Skin epidermis (tissue), 12 donors: ENCODE measurements around the gene WIZ.

ENCODE experiments used
- H3K27ac ChIP-seq, 21 experiments: fragments of 200-600 bp; sonication (generic) in 11 of 21; one replicate each; pipeline ENCODE4 v1.5.0; 2020; ENCODE audit warnings: mild to moderate bottlenecking in 3 of 21, inconsistent platforms in 2 of 21, moderate library complexity in 2 of 21
- H3K4me3 ChIP-seq, 7 experiments: fragments of 200-600 bp; sonication (generic) in 2 of 7; one replicate each; pipeline ENCODE4 v1.5.0; 2020; ENCODE audit warnings: inconsistent platforms in 2 of 7, mild to moderate bottlenecking in 2 of 7, moderate library complexity in 1 of 7

The WIZ gene

DNA sequence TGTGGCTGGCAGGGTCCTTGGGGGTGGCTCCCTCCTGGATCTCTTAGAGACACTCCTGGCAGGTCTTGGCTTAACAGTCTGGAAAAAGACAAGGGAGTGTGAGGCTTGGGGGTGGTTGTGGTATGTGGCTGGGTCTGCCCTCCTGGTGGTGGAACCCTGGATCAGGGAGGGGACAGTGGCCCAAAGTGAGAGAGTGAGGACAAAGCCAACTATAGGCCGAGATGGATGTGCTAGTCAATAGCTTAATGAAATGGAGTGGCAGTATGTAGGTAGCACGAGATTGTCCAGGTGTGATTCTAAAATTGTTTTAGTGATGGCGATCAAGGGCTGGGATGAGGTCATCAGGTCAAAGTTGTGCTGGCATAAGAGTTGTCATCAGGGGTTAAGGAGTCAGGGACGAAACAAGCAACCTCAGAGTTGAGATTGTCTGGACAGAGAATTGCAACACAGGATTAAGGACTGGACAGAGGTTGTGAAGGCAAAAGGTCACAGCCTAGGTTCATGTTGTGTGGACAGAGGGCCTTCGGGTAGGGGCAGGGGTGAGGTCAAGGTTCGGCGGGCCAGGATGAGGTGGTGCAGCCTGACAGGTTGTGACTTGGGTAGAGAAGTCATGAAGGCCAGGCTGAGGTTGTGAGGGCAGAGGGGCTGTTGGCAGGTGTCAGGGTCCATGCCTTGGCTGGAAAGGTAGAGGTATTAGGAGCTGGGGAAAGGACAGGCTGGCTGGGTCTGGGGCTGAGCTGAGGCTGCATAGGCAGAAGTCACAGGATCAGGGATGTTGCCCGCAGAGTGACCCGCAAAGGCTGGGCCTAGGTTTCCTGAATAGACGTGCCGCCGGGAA, 19.1 kb upstream of the WIZ start:
- peak overlapping the region in 2 of 21 experiments; percentile 9 to 37 for H3K27ac ChIP-seq
- H3K4me3 ChIP-seq: peak overlapping the region in 3 of 7 experiments; percentile 6 to 30 (median 9)

DNA sequence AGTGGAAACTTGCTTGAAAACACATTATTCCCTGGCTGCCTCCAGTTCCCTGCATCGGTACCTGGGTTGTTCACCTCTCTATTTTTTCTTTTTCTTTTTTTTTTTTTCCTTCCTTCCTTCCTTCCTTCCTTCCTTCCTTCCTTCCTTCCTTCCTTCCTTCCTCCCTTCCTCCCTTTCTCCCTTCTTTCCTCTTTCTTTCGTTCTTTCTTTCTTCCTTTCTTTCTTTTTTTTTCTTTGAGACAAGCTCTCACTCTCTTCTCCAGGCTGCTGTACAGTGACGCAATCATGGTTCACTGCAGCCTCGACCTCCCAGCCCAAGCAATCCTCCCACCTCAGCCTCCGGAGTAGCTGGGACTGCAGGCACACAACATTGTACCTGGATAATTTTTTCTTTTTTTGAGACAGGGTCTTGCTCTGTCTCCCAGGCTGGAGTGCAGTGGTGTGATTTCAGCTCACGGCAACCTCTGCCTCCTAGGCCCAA, 18.0 kb upstream of the WIZ start:
- Histone ChIP-seq H3K4me3 (no peak overlapping the region), H3K27ac (peak overlapping the region in 3 of 21 experiments; percentile 6 to 99 (median 59))

DNA sequence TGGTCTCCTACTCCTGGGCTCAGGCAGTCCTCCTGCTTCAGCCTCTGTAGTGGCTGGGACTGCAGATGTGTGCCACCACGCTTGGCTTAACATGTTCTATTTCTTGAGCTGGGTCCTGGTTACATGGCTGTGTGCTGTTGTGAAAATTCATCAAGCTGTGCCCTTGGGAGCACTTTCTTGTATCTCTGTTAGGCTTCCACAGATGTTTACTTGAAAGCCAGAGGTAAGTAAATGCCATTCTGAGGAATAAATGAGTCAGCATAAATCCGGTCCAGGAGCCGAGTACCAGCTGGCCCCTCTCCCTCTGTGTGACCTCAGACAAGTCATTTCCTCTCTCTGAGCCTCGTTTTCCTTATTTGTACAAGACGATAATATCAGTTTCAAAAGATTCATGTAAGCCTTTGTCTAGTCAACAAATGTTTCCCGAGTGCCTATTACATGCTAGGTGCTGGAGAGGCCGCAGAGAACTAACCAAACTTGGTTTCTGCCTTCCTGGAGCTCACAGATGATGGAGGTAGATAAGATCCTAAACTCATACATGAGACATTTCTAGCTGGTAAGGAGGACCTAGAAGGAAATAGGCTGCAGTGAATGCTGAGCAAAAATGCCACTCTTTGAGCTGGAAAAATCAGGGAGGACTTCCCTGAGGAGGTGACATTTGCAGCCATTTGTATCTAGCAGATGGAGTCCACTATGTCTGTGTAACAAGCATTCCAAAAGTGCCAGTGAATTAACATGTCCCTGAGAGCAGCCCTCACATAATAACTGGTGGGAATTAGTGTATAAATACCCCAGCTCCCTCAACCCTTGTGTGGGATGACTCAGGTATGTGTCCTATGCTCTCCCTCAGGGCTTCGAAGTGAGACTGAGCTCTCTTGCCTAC, 17.3 kb upstream of the WIZ start:
- Histone ChIP-seq H3K4me3 (no peak overlapping the region), H3K27ac (peak overlapping the region in 8 of 21 experiments; percentile 6 to 99 (median 58))

DNA sequence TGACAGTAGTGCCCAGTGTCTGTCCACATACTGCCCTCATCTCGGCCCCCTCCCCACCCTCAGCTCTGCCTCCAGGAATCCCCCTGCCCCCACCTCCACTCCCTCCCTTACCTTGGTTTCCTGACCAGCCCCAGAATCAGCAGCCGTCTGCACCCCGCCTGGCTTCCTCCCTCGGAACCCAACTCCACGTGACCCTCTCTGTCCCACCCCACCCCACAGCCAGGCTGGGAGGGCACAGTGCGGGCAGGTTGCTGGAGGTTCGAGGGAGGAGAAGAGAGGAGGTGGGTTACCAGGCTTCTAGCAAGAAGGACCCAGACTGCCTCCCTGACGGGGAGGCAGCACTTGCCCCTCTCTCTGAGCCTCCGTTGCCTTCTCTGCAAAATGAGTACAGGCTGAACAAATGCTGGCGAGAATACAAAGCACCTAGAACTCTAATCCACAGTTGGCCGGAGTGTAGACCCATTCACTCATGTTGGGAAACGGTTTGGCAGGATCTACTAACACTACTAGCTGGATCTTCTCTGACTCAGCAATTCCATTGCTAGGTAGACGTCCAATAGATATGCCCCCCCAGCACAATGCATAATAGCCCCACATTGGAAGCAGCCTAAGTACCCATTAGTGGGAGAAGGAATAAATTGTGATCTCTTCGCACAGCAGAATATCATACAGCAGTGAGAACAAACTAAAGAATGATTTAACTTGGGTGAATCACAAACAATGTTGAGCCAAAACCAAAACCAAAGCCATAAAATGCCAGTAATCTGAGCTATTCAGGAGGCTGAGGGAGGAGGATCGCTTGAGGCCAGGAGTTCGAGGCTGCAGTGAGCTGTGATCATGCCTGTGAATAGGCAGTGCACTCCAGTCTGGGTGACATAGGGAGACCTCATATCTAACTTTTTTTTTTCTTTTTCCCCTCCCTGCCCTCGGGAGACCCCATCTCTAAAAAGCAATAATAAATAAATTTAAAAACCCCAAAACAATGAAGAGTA, 14.9 kb upstream of the WIZ start, which contains the start of gene RASAL3:
Gene RASAL3 (minus strand): TSS at position 151 of the 992 bp plus-strand sequence. CDS start 186 bp downstream, outside the sequence.
- Histone ChIP-seq H3K4me3 (peak within 1 kb of the TSS; percentile 36 to 50 (median 43)), H3K27ac (peak within 1 kb of the TSS; percentile 35 to 99 (median 82))

DNA sequence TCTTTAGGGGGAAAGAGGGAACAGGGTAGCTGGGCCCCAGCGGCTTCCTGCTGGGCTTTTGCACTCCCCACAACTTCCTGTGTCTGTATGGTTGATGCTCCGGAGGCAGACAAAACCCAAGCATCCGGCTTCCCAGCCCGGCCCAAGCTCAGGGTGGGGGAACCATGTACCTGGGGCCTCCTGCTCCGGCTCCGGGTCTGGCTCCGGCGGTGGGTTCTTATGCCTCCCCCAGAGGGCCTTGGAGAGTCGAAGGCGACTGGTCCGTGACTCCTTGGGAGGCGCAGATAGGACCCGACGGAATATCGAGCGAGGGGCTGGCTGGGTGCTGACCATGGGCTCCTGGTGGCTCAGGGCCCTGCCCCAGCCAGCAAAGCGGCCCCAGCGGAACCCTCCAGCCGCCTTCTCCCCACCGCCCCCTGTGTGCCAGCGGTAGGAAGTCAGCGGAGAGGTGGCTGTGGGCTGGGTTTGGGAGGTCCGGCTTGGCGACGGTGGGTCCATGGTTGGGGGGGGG, 14.2 kb upstream of the WIZ start:
- H3K27ac ChIP-seq: peak overlapping the region; percentile 35 to 99 (median 82)
- peak overlapping the region; percentile 36 to 50 (median 43) for H3K4me3 ChIP-seq

DNA sequence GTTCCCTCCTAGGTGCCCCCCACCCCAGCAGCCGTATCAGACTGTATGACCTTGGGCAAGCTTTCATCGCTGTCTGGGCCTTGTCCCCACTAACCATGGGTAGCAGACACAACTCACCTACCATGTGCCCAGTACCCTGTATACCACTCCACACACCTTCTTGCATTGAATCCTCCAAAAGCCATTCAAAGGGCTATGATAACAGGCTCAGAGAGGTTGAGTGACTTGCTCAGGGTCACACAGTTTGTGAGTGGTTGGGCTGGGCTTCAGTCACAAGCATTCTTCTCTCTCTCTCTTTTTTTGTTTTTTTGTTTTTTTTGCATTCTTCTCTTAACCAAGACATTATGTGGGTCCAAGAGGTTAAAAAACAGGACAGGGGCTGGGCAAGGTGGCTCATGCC, 11.9 kb upstream of the WIZ start:
- Histone ChIP-seq H3K27ac (peak overlapping the region in 3 of 21 experiments; percentile 10 to 54 (median 35)), H3K4me3 (no peak overlapping the region)

DNA sequence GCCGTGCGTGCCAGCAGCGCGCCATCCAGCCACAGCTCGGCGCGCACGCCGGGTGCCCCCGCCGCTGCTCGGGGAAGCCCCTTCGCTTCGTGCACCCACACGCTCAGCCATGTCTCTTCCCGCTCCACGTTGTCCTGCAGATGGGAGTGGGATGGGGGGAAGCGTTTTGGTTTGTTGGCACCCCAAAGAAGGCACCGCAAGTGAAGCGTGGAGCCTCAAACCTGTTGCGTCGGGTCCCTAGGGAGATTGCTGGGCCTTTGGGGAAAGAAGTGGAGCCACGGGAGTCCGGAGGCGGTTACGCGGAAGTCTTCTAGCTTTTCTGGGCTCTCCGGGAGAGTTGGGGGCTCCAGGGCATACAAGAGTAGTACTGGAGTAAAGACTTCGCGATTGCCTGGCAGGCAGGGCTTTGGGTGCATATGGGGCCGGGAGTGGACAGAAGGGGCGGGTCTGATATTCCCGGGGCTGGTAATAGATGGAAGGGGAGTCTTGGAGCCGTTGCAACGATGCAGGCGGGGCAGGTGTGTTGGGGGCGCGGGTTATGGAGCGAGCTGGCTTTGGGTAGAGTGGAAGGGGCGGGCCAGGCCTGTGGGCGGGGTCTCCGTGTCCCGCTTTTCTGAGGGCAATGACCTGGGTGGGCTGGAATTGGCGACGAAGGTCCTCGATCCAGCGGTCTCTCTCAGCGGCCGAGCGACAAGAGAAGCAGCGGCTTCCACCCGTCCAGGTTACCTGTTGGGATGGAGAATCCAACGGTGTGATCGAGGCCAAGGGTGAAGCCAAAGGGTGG, 8.1 kb upstream of the WIZ start:
- Histone ChIP-seq H3K27ac (no peak overlapping the region), H3K4me3 (peak overlapping the region in 2 of 7 experiments; percentile 12 to 31)

DNA sequence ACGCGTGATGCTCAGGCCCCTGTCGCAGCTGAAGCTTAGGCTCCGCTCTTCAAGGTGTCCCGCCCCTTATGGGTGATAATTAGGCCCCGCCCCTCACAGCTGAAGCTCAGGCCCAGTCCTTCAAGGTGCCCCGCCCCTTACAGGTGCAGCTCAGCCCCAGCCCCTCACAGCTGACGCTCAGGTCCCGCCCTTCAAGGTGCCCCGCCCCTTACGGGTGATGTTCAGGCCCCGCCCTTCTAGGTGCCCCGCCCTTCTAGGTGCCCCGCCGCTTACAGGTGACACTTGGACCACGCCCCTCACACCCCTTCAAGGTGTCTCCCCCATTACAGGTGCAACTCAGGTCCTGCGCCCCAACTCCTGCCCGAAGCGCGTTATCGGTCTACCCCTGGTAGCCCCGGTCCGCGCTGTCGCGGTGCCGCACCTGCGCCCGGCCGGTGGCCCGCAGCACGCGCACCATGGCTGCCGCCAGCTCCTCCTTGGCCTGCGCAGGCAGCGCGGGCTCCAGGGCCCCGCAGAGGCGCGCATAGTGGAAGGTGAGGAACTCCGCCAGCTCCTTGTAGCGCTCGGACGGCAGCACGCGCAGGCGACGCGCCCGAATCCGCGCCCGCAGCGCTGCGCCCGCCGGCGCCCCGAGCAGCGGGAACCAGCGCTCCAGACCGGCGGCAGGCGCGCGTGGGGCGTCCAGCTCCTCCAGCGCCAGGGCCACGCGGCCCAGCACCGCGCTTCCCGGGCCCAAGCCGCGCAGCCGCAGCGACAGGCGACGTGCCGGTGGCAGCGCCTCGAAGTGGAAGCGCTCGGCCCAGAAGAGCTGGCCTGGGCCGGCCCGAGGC, 7.3 kb upstream of the WIZ start:
- Histone ChIP-seq H3K27ac (no peak overlapping the region), H3K4me3 (peak overlapping the region in 5 of 7 experiments; percentile 3 to 31 (median 9))

DNA sequence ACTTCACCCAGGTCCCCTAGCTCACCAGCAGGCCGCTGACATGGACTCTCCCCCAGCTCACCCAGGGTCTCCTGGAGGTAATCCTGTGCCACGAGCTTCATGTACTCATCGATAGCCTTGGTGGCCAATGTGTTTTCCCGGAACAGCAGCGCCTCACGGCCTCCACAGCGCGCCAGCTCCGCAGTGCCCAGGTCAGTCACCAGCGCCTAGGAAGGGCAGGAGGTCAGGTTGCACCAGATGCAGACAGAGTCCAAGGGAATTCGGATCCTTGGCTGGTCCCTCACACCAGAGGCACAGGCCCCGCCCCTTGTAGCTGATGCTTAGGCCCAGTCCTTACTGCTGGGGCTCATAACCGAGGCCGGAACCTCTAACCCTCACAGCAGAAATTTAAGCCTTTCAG, 6.7 kb upstream of the WIZ start:
- H3K4me3 ChIP-seq: no peak overlapping the region
- H3K27ac ChIP-seq: no peak overlapping the region

DNA sequence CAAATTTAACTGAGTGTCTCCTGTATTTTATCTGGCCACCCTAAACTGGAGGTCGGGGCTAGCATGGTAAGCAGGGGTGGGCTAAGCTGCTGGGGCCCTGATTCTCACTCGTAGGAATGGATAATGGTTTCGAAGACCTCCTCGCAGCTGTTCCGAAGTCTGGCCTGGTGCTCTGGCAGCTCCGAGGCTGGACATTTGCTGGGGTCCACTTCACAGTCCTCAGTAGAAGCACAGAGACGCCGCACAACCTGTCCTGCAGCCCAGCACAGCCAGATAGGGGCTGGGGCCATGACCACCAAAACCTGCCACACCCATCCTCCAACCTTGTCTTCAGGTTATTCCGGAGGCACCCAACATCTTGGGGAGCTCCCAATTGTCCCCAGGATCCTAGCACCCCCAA, 6.2 kb upstream of the WIZ start:
- Histone ChIP-seq H3K4me3 (no peak overlapping the region), H3K27ac (no peak overlapping the region)

DNA sequence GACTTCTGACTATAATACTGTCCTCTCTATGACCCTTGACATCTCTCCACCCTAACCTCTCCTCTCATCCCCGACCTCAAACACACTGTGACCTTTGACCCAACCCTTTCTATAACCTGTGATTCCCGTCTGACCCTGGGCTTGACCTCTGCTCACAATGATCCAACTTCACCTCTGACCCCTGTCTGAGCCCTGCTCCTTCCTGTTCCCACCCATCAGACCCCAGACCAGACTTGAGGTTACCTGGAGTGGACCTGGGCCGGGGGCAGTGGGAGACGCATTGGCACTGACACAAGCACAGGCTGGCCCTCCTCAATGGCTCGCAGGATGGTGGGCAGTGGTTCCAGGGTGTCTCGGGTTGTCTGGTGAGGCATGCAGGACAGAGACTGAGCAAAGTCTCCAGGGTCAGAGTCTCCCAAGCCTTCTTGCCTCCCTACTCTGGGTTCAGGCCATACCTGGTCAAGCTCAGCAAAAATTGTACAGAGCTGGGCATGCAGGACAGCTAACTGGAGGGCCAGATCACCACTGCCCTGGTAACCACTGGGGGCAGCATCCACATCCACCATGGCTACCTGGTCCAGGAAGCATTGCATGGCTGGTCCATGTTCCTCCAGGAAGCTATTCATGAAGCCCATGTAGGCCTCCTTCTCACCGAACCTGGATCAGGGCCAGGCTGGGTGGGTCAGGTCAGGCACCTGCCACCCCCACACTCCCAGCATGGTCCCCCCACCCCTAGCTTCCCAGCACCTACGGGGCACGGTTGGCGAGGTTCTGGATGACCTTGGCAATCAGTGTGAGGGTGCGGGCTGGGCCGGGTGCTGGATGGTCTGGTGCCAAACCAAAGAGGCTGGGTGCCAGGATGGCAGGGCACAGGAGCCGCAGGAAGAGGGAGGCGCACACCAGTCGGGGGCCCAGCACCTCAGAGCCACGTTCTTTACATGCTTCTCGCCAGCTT, 4.4 kb upstream of the WIZ start:
- H3K4me3 ChIP-seq: no peak overlapping the region

DNA sequence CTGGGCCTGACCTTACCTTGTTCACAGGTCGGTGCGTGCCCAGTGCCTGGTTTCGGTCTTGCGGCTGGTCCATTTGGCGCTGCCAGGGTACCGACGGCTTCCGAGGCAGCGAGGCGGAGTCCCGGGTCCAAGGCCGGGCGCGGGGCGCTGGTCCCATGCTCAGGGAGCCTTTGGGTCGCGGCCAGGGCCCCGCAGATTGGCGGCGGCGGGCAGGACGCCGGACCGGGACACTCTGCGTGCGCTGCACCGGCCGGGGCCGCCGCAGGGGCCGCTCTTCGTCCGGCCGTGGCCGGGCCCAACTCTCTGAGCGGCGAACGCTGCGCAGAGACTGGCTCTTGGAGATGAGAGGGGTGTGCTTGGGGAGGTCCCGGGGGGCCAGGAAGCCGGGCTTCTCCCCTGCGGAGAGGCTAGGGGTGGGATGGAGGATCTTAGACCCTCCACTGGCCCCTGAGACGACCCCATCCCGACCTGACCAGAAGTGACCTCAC, 3.4 kb upstream of the WIZ start:
- Histone ChIP-seq H3K27ac (peak overlapping the region in 5 of 21 experiments; percentile 12 to 36 (median 18)), H3K4me3 (peak overlapping the region; percentile 3 to 33 (median 14))

More for the DNA sequence above, 4.4 kb upstream of the WIZ start:
- H3K27ac ChIP-seq: peak overlapping the region in 1 of 21 experiments; percentile 25

DNA sequence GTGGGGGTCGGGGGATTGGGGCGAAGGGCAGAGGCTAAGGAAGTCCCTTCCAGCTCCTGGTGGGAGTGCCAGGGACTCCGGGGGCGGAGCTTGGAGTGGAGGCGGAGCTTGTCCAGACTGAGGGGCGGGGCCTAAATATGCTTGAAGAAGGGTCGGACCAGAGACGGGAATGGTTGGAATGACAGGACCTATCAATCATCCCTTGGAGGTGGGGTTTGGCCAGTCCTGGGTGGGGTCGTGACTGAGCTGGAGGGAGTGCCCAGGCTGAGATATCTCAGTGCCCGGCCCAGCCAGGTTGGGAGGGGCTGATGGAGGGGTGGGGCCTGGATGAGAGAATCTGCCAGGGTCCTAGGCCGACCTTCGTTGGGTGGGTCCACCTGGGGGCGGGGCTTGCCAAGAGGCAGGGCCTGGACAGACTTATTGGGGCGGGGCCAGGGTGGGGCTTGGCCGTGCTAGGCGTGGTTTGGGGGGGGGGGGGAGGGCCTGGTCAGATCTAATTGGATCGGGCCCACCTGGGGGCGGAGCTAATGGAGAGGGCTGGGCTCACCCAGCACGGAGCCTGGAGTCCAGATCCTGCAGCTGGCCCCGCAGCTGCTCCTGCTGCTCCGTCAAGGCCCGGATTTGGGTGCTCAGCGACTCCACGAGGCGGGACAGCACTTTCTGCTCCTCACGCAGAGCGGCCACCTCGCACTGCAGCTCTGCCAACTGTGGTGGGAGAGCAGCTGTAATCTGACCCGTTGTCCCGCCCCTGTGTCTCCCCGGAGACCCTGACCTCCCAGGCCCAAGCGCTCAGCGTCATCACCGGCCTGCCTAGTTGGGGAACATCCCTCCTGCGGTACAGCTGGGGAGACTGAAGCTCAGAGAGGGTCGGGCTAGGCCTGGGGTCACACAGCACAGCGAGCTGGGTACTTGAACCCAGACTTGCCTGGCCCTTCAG, 2.6 kb upstream of the WIZ start:
- Histone ChIP-seq H3K4me3 (peak overlapping the region; percentile 3 to 33 (median 14)), H3K27ac (peak overlapping the region in 6 of 21 experiments; percentile 12 to 60 (median 26))

DNA sequence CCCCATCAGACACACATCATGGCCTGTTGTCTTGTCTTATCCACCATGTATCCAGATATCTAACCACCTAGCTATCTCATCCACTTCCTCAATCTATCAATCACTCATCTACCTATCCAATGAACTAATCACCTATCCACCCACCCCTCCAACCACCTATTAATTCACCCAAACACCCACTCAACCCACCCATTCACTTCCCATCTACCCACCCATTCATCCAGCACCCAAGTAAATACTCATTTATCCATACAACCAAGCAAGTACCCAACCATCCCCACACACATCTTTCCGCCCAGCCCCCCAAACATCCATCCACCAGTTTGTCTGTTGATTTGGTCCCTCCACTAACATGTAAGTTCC, 753 bp upstream of the WIZ start:
- Histone ChIP-seq H3K4me3 (no peak overlapping the region), H3K27ac (peak overlapping the region in 8 of 21 experiments; percentile 16 to 87 (median 78))
